ENCODE data around the gene RBM20.
"Not testable (repeated sequence)": the region's sequence is repeated elsewhere in the genome, so short reads cannot be mapped to it uniquely, and the experiment has no call there.

The RBM20 gene

GRCh38 chr10:110727785-110728184, 83.6 kb downstream of the RBM20 start:
- WGBS (ENCODE audit: extremely low coverage, insufficient coverage, low lambda C conversion rate) = no CpG with 5 or more reads among the region's 2 CpGs
- H2BK5ac ChIP-seq (ENCODE audit: low read length); H3K9ac ChIP-seq (ENCODE audit: low read length); H2AK5ac ChIP-seq (ENCODE audit: low read length); H3K27me3 ChIP-seq (ENCODE audit: insufficient read depth, low read length, poor library complexity); H2BK15ac ChIP-seq (replicated peaks; ENCODE audit: low read depth); H3K18ac ChIP-seq (ENCODE audit: low read length); H3K4me3 ChIP-seq (ENCODE audit: low read length); H3K4me1 ChIP-seq (ENCODE audit: control insufficient read depth, low read depth, low read length); H4K5ac ChIP-seq (ENCODE audit: low read length); H3K23ac ChIP-seq (ENCODE audit: low read length); H3K79me2 ChIP-seq (ENCODE audit: control insufficient read depth, insufficient read depth, low read length); H4K8ac ChIP-seq (ENCODE audit: low read depth, low read length); DNase-seq; H3K4ac ChIP-seq (ENCODE audit: low read depth, low read length); H3K79me1 ChIP-seq (ENCODE audit: low read length); H3K36me3 ChIP-seq (ENCODE audit: control insufficient read depth, insufficient read depth, low read length); H3K4me2 ChIP-seq (ENCODE audit: low read length); H3K27ac ChIP-seq (ENCODE audit: low read depth, low read length); H3K56ac ChIP-seq (ENCODE audit: low read length); H2BK120ac ChIP-seq (ENCODE audit: low read depth, low read length): not testable (repeated sequence)

GRCh38 chr10:110730345-110731050, 86.4 kb downstream of the RBM20 start:
- Histone ChIP-seq H3K18ac (ENCODE audit: low read length) (no peak overlapping the region), H4K8ac (ENCODE audit: low read depth, low read length) (no peak overlapping the region), H3K79me2 (ENCODE audit: control insufficient read depth, insufficient read depth, low read length) (no peaks in the 10 kb centered on the region), H2AK5ac (ENCODE audit: low read length) (no peak overlapping the region), H4K5ac (ENCODE audit: low read length) (no peak overlapping the region), H2BK15ac (replicated peaks; ENCODE audit: low read depth) (no peak overlapping the region), H3K56ac (ENCODE audit: low read length) (no peak overlapping the region), H3K36me3 (ENCODE audit: control insufficient read depth, insufficient read depth, low read length) (no peaks in the 10 kb centered on the region), H3K79me1 (ENCODE audit: low read length) (no peaks in the 10 kb centered on the region), H3K4ac (ENCODE audit: low read depth, low read length) (no peak overlapping the region), H3K4me3 (ENCODE audit: low read length) (no peak overlapping the region), H2BK5ac (ENCODE audit: low read length) (no peak overlapping the region), H3K27ac (ENCODE audit: low read depth, low read length) (no peak overlapping the region), H3K4me1 (ENCODE audit: control insufficient read depth, low read depth, low read length) (no peaks in the 10 kb centered on the region), H2BK120ac (ENCODE audit: low read depth, low read length) (no peak overlapping the region), H3K27me3 (ENCODE audit: insufficient read depth, low read length, poor library complexity) (no peaks in the 10 kb centered on the region), H3K23ac (ENCODE audit: low read length) (no peak overlapping the region), H3K9ac (ENCODE audit: low read length) (no peak overlapping the region), H3K4me2 (ENCODE audit: low read length) (no peak overlapping the region)
- no peak for DNase-seq
- no CpG with 5 or more reads among the region's 11 CpGs for WGBS (ENCODE audit: extremely low coverage, insufficient coverage, low lambda C conversion rate)

DNA sequence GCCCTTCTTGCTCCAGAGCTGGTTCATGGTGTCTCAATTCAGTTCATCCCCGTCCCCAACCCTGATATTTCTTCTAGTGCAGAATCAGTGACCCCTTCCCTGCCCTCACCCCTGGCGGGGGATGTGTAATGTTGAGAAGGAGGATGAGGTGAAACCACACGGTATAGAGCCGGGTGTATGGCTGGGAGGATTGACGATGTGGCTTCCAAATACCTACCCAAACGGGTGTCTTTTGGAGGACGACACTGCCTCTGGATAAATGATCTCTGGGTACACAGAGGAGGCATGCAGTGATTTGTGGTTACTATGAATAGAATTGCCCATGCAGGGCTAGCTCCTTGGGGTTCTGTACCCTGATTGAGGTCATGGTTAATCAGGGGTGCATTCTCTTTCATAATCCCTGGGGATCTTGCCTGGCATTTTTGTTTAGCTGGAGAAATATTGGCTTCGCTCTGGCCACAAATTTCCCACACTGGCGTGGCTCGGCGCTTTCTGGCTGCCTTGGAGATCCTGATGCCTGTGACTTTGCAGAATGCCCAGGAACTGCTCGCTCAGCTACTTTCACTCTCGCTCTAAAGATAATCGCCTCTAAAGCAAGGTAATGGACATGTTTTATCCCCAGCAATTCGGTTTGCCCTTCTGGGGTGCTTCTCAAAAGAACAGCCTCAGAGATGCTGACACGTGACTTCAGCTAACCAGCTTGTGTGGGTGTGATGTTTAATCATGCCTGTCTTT, 89.2 kb downstream of the RBM20 start:
- Histone ChIP-seq H4K5ac (ENCODE audit: low read length) (no peak overlapping the region), H3K4me3 (ENCODE audit: low read length) (no peak overlapping the region), H4K8ac (ENCODE audit: low read depth, low read length) (peak overlapping the region; percentile 7), H3K36me3 (ENCODE audit: control insufficient read depth, insufficient read depth, low read length) (no peaks in the 10 kb centered on the region), H3K18ac (ENCODE audit: low read length) (no peak overlapping the region), H2BK120ac (ENCODE audit: low read depth, low read length) (no peak overlapping the region), H3K4ac (ENCODE audit: low read depth, low read length) (no peak overlapping the region), H3K56ac (ENCODE audit: low read length) (no peak overlapping the region), H3K9ac (ENCODE audit: low read length) (no peak overlapping the region), H2BK15ac (replicated peaks; ENCODE audit: low read depth) (no peak overlapping the region), H2BK5ac (ENCODE audit: low read length) (no peak overlapping the region), H3K27me3 (ENCODE audit: insufficient read depth, low read length, poor library complexity) (no peaks in the 10 kb centered on the region), H3K4me2 (ENCODE audit: low read length) (no peak overlapping the region), H3K23ac (ENCODE audit: low read length) (no peak overlapping the region), H3K4me1 (ENCODE audit: control insufficient read depth, low read depth, low read length) (no peaks in the 10 kb centered on the region), H3K27ac (ENCODE audit: low read depth, low read length) (no peak overlapping the region), H3K79me2 (ENCODE audit: control insufficient read depth, insufficient read depth, low read length) (no peaks in the 10 kb centered on the region), H2AK5ac (ENCODE audit: low read length) (no peak overlapping the region), H3K79me1 (ENCODE audit: low read length) (no peaks in the 10 kb centered on the region)
- no peak for DNase-seq
- WGBS (ENCODE audit: extremely low coverage, insufficient coverage, low lambda C conversion rate) = no CpG with 5 or more reads among the region's 16 CpGs

- no peak overlapping the region for H3K23ac ChIP-seq (ENCODE audit: low read length)
- no peak overlapping the region for H3K9ac ChIP-seq (ENCODE audit: low read length)
- H3K36me3 ChIP-seq (ENCODE audit: control insufficient read depth, insufficient read depth, low read length) = no peaks in the 10 kb centered on the region
- no peak overlapping the region for H3K56ac ChIP-seq (ENCODE audit: low read length)
- no CpG with 5 or more reads among the region's 6 CpGs for WGBS (ENCODE audit: extremely low coverage, insufficient coverage, low lambda C conversion rate)
- no peaks in the 10 kb centered on the region for H3K4me1 ChIP-seq (ENCODE audit: control insufficient read depth, low read depth, low read length)
- no peak overlapping the region for H3K18ac ChIP-seq (ENCODE audit: low read length)
- H3K79me1 ChIP-seq (ENCODE audit: low read length) = no peaks in the 10 kb centered on the region
- H2BK5ac ChIP-seq (ENCODE audit: low read length) = no peak overlapping the region
- H3K4me2 ChIP-seq (ENCODE audit: low read length) = no peak overlapping the region
- no peaks in the 10 kb centered on the region for H3K27me3 ChIP-seq (ENCODE audit: insufficient read depth, low read length, poor library complexity)
- H2AK5ac ChIP-seq (ENCODE audit: low read length) = no peak overlapping the region
- no peak overlapping the region for H4K5ac ChIP-seq (ENCODE audit: low read length)
- H3K79me2 ChIP-seq (ENCODE audit: control insufficient read depth, insufficient read depth, low read length) = no peaks in the 10 kb centered on the region
- no peak overlapping the region for H3K4me3 ChIP-seq (ENCODE audit: low read length)
- no peak overlapping the region for H4K8ac ChIP-seq (ENCODE audit: low read depth, low read length)
- H3K27ac ChIP-seq (ENCODE audit: low read depth, low read length) = no peak overlapping the region
- no peak overlapping the region for H2BK15ac ChIP-seq (replicated peaks; ENCODE audit: low read depth)
- H2BK120ac ChIP-seq (ENCODE audit: low read depth, low read length) = no peak overlapping the region
- DNase-seq = no peak
- H3K4ac ChIP-seq (ENCODE audit: low read depth, low read length) = no peak overlapping the region
Observed at GRCh38 chr10:110735620-110736027, 91.5 kb downstream of the RBM20 start.

- H3K27me3 ChIP-seq (ENCODE audit: insufficient read depth, low read length, poor library complexity) = no peaks in the 10 kb centered on the region
- H2BK5ac ChIP-seq (ENCODE audit: low read length) = no peak overlapping the region
- H3K79me2 ChIP-seq (ENCODE audit: control insufficient read depth, insufficient read depth, low read length) = no peaks in the 10 kb centered on the region
- H4K5ac ChIP-seq (ENCODE audit: low read length) = no peak overlapping the region
- no peak overlapping the region for H3K56ac ChIP-seq (ENCODE audit: low read length)
- H4K8ac ChIP-seq (ENCODE audit: low read depth, low read length) = no peak overlapping the region
- no peak overlapping the region for H2BK120ac ChIP-seq (ENCODE audit: low read depth, low read length)
- H3K36me3 ChIP-seq (ENCODE audit: control insufficient read depth, insufficient read depth, low read length) = no peaks in the 10 kb centered on the region
- no peak overlapping the region for H3K23ac ChIP-seq (ENCODE audit: low read length)
- H3K4ac ChIP-seq (ENCODE audit: low read depth, low read length) = no peak overlapping the region
- no peak overlapping the region for H2BK15ac ChIP-seq (replicated peaks; ENCODE audit: low read depth)
- no peaks in the 10 kb centered on the region for H3K79me1 ChIP-seq (ENCODE audit: low read length)
- H3K4me2 ChIP-seq (ENCODE audit: low read length) = no peak overlapping the region
- WGBS (ENCODE audit: extremely low coverage, insufficient coverage, low lambda C conversion rate) = no CpG with 5 or more reads among the region's 7 CpGs
- no peaks in the 10 kb centered on the region for H3K4me1 ChIP-seq (ENCODE audit: control insufficient read depth, low read depth, low read length)
- H2AK5ac ChIP-seq (ENCODE audit: low read length) = no peak overlapping the region
- no peak overlapping the region for H3K18ac ChIP-seq (ENCODE audit: low read length)
- H3K4me3 ChIP-seq (ENCODE audit: low read length) = no peak overlapping the region
- no peak for DNase-seq
- H3K27ac ChIP-seq (ENCODE audit: low read depth, low read length) = no peak overlapping the region
- no peak overlapping the region for H3K9ac ChIP-seq (ENCODE audit: low read length)
Observed at GRCh38 chr10:110737886-110738634, 93.9 kb downstream of the RBM20 start.
